ENCODE results near the gene GRID2.

GRID2 gene

GRCh38 chr4:93446038-93446437 lies 1142.3 kb downstream of the GRID2 start:
- no peak for DNase-seq

- DNase-seq, result no peak
These were observed 1145.0 kb downstream of the GRID2 start for GRCh38 chr4:93448691-93449293.

- DNase-seq, result no peak
These were observed 1148.2 kb downstream of the GRID2 start for GRCh38 chr4:93451954-93452353.

GRCh38 chr4:93461541-93461940 lies 1157.8 kb downstream of the GRID2 start:
- no peak for DNase-seq

GRCh38 chr4:93466446-93466845 lies 1162.7 kb downstream of the GRID2 start:
- no peak for DNase-seq

- DNase-seq, result no peak
These were observed 1163.9 kb downstream of the GRID2 start for GRCh38 chr4:93467484-93468155.

GRCh38 chr4:93469560-93469959 lies 1165.8 kb downstream of the GRID2 start:
- DNase-seq, result no peak

GRCh38 chr4:93475730-93476129 lies 1172.0 kb downstream of the GRID2 start:
- no peak for DNase-seq

GRCh38 chr4:93478805-93479204 lies 1175.0 kb downstream of the GRID2 start:
- DNase-seq, result no peak

- DNase-seq, result no peak
These were observed 1176.7 kb downstream of the GRID2 start for GRCh38 chr4:93480452-93480851.

GRCh38 chr4:93495346-93495745 lies 1191.6 kb downstream of the GRID2 start:
- DNase-seq, result no peak

- DNase-seq, result no peak
These were observed 1197.5 kb downstream of the GRID2 start for GRCh38 chr4:93501244-93501643.

GRCh38 chr4:93501946-93502345 lies 1198.2 kb downstream of the GRID2 start:
- DNase-seq, result no peak

GRCh38 chr4:93502991-93503390 lies 1199.2 kb downstream of the GRID2 start:
- DNase-seq, result no peak

- no peak for DNase-seq
These were observed 1210.1 kb downstream of the GRID2 start for GRCh38 chr4:93513851-93514250.

GRCh38 chr4:93515208-93515607 lies 1211.4 kb downstream of the GRID2 start:
- no peak for DNase-seq

GRCh38 chr4:93529692-93530372 lies 1226.1 kb downstream of the GRID2 start:
- DNase-seq, result no peak

GRCh38 chr4:93532234-93532633 lies 1228.5 kb downstream of the GRID2 start:
- DNase-seq, result no peak

- DNase-seq, result no peak
These were observed 1236.8 kb downstream of the GRID2 start for GRCh38 chr4:93540562-93540961.

- DNase-seq, result no peak
These were observed 1258.1 kb downstream of the GRID2 start for GRCh38 chr4:93561842-93562241.

GRCh38 chr4:93568758-93569157 lies 1265.0 kb downstream of the GRID2 start:
- no peak for DNase-seq

GRCh38 chr4:93573285-93573684 lies 1269.5 kb downstream of the GRID2 start:
- no peak for DNase-seq

- DNase-seq, result no peak
These were observed 1275.2 kb downstream of the GRID2 start for GRCh38 chr4:93578942-93579341.

- DNase-seq, result no peak
These were observed 1301.4 kb downstream of the GRID2 start for GRCh38 chr4:93605163-93605562.
